Mammary epithelial cell (primary cell): Measurements from ENCODE around the gene AQP4.

Experiments
- CTCF ChIP-seq, 2 donors: IDR thresholded peaks in 1 of 2; conservative IDR thresholded peaks in 1 of 2; 2 replicates each; pipeline ENCODE4 v1.5.1; 2011 to 2012; ENCODE audit warnings: inconsistent platforms in 2 of 2, low read length in 2 of 2, mild to moderate bottlenecking in 2 of 2, control low read depth in 1 of 2, low read depth in 1 of 2; ENCODE audit not compliant: insufficient read depth in 1 of 2; ENCODE audit errors: extremely low read depth in 1 of 2
- EZH2 ChIP-seq: IDR thresholded peaks from 2 replicates; pipeline ENCODE4 v1.6.1; 2012; ENCODE audit warnings: low read length, inconsistent platforms, borderline replicate concordance

GRCh38 chr18:26875040-26875654, 9.6 kb upstream of the AQP4 start:
- TF ChIP-seq CTCF (conservative IDR thresholded peaks at IDR 0.05 in 1 of 2, IDR thresholded peaks at IDR 0.05 in 1 of 2; ENCODE audit: extremely low read depth in 1 of 2, insufficient read depth in 1 of 2, low read depth in 1 of 2, low read length in 2 of 2): no peak
- TF ChIP-seq EZH2: no peak
